G401 (cell line): Measurements from ENCODE around the gene ZBTB38. TPM values are rescaled to one million over a fixed set of nuclear protein-coding genes. Genes with fewer than 3 reads are reported as not detected.

ENCODE experiments used
- DNase-seq: peaks from one replicate; pipeline ENCODE4 v3.0.0-alpha.2; 2015; ENCODE audit warnings: low spot score
- in situ Hi-C: cut with HindIII; loops from 2 replicates; pipeline ENCODE4 v1.10.0; 2016; ENCODE audit warnings: low sequenced_read_pairs, mixed read lengths
- total RNA-seq: library from RNA; depleted of rRNA; stranded (reverse); fragments of >200 nt; shearing (Covaris generic); gene quantifications from 2 replicates; pipeline ENCODE4 v1.2.3, GENCODE V29; 2014; rRNA removed

The ZBTB38 gene
- total RNA-seq, 1 experiment from 2014 or later, result 7.4 TPM

- in situ Hi-C loops, result no loop called here
- DNase-seq, result peak; percentile 72
These were observed 45.7 kb downstream of the ZBTB38 start for GRCh38 chr3:141413801-141414689.

GRCh38 chr3:141414800-141415462 is 46.6 kb downstream of the ZBTB38 start:
- in situ Hi-C loops, result no loop called here
- no peak for DNase-seq

- no peak for DNase-seq
- in situ Hi-C loops, result no loop called here
These were observed 47.6 kb downstream of the ZBTB38 start for GRCh38 chr3:141415953-141416352.

Other genes with a start within 250 kb of the ZBTB38 start
- gene PXYLP1, start 136.7 kb upstream of the ZBTB38 start, total RNA-seq, result 5.5 and 6.4 TPM in 2 replicates
- 6.4 and 10.2 TPM in 2 replicates for gene RASA2, start 118.5 kb downstream of the ZBTB38 start, total RNA-seq